ENCODE data around the gene IGF1R. TPM values are rescaled to one million over a fixed set of nuclear protein-coding genes. Genes with fewer than 3 reads are reported as not detected.

The IGF1R gene
- total and polyA plus RNA-seq, 2 of the 8 experiments (the other 6 are each of a cell fraction or from before 2014, with no cell fraction given): 32.9 to 109 TPM

GRCh38 chr15:98778263-98778959, 130.1 kb downstream of the IGF1R start:
- Histone ChIP-seq H4K8ac (ENCODE audit: extremely low read depth, insufficient read depth, low read length) (no peak overlapping the region), H2BK5ac (ENCODE audit: low read depth, low read length) (no peak overlapping the region), H3K9me3 (ENCODE audit: insufficient read depth in 2 of 2, low read depth in 1 of 2, low read length in 1 of 2) (no peaks in the 10 kb centered on the region), H4K20me1 (replicated peaks in 1 of 2; ENCODE audit: control insufficient read depth in 1 of 2, insufficient read depth in 2 of 2, low read length in 2 of 2) (peaks cover 15 to 22% of the 10 kb centered on the region in 2 experiments), H3K79me1 (ENCODE audit: low read depth, low read length) (peaks cover 12% of the 10 kb centered on the region), H3K4me1 (replicated peaks in 1 of 4; ENCODE audit: control insufficient read depth in 3 of 4, insufficient read depth in 4 of 4, low read length in 3 of 4) (peaks cover 4 to 24% (median 15%) of the 10 kb centered on the region in 4 experiments), H3K9ac (replicated peaks in 1 of 4; ENCODE audit: extremely low read depth in 1 of 4, low read depth in 3 of 4, low read length in 3 of 4) (no peak overlapping the region), H3K18ac (ENCODE audit: extremely low read depth, low read length) (no peak overlapping the region), H3K23ac (ENCODE audit: insufficient read length) (no peak overlapping the region), H2AK5ac (ENCODE audit: low read depth, low read length) (no peak overlapping the region), H3K27me3 (replicated peaks in 1 of 4; ENCODE audit: control insufficient read depth in 3 of 4, extremely low read depth in 1 of 4, insufficient read depth in 3 of 4, low read length in 3 of 4) (no peaks in the 10 kb centered on the region), H3K27ac (ENCODE audit: low read depth, low read length) (no peak overlapping the region), H2AFZ (ENCODE audit: low read length) (no peak overlapping the region), H3K4me3 (ENCODE audit: extremely low read depth in 1 of 4, insufficient read depth in 2 of 4, low read depth in 3 of 4, low read length in 4 of 4) (no peak overlapping the region), H3K36me3 (ENCODE audit: control insufficient read depth in 2 of 4, insufficient read depth in 4 of 4, low read length in 3 of 4) (no peaks in the 10 kb centered on the region), H3K56ac (replicated peaks; ENCODE audit: insufficient read length, low read depth, low read length) (no peak overlapping the region), H4K91ac (replicated peaks; ENCODE audit: insufficient read length, low read length) (no peak overlapping the region), H2BK20ac (ENCODE audit: low read length) (no peak overlapping the region), H3K23me2 (ENCODE audit: low read depth, low read length) (no peaks in the 10 kb centered on the region), H2BK12ac (ENCODE audit: low read depth, low read length) (peak overlapping the region; percentile 18; the same call in 1 of the 2 replicates), H2BK120ac (replicated peaks; ENCODE audit: low read depth, low read length) (no peak overlapping the region), H3K79me2 (ENCODE audit: control insufficient read depth in 1 of 2, insufficient read depth in 2 of 2, low read length in 2 of 2) (peaks cover 11 to 91% of the 10 kb centered on the region in 2 experiments), H2BK15ac (ENCODE audit: low read length) (no peak overlapping the region), H3K4ac (replicated peaks; ENCODE audit: insufficient read length, low read depth, low read length) (no peak overlapping the region), H3K4me2 (ENCODE audit: insufficient read depth in 1 of 2, low read depth in 2 of 2, low read length in 2 of 2) (no peak overlapping the region), H3K14ac (ENCODE audit: insufficient read length) (no peak overlapping the region), H4K5ac (ENCODE audit: insufficient read length, low read depth, low read length) (no peak overlapping the region)
- DNase-seq (ENCODE audit: low read depth in 1 of 2, low spot score in 2 of 2): no peak
- ChIA-PET CTCF (ENCODE audit: partially characterized antibody) (interaction anchor here (0.6 to 5.2 kb wide), 49 partner anchors 10 to 545 kb away, joined by 3 to 36 read pairs (median 6); no protein-coding TSS in a partner anchor), POLR2A (ENCODE audit: partially characterized antibody) (interaction anchor here (0.6 to 2.9 kb wide), 4 partner anchors 18 to 194 kb away, joined by 3 to 11 read pairs (median 6); no protein-coding TSS in a partner anchor)
- no peak for FAIRE-seq
- 89% methylated on average over 3 of the region's 3 CpGs; no CpG with 5 or more reads in 1 of the 2 experiments for WGBS, 2 experiments (ENCODE audit: extremely low coverage in 1 of 2, insufficient coverage in 1 of 2, insufficient read length in 1 of 2, insufficient replicate concordance in 2 of 2, low coverage in 1 of 2, low lambda C conversion rate in 2 of 2, missing lambda C conversion rate in 1 of 2)
- TF ChIP-seq CREB1 (IDR thresholded peaks at IDR 0.05): no peak
